HepG2 (cell line): ENCODE measurements around the gene NFYB. TPM values are rescaled to one million over a fixed set of nuclear protein-coding genes. Genes with fewer than 3 reads are reported as not detected.

ENCODE experiments used
- ATAC-seq: fragments of 200-7000 bp; cut with Tn5 transposase; 3 replicates; pipeline ENCODE4 v1.9.1; 2020; ENCODE audit warnings: mild to moderate bottlenecking, moderate library complexity
- BruUV-seq: library from RNA; stranded (reverse); fragments of 400-500 nt; replicated peaks from 2 replicates; lab custom pipeline; 2021; lab: Mats Ljungman, UMichigan
- CTCF ChIA-PET: fragments of 300-600 bp; formaldehyde crosslinking; extraction: SDS; loops from one replicate; lab custom pipeline; 2021; ENCODE audit warnings: low total read pairs, inconsistent platforms, low intra/inter-chr PET ratio; lab: Yijun Ruan, JAX
- POLR2A ChIA-PET: fragments of 350-600 bp; sonication (Branson Sonifier 250); formaldehyde crosslinking; loops from one replicate; lab custom pipeline; 2020; ENCODE audit warnings: antibody characterized with exemption, inconsistent platforms; lab: Yijun Ruan, JAX
- DNase-seq: peaks from one replicate; pipeline ENCODE4 v3.0.0-alpha.2; 2015; ENCODE audit warnings: low spot score
- FAIRE-seq: peaks from 3 replicates; lab custom pipeline; 2011; peaks lifted over from hg19 to GRCh38; lab: Jason Lieb, UNC
- H2AFZ ChIP-seq: one replicate; pipeline ENCODE4 v1.6.1; 2011; ENCODE audit warnings: low read length, inconsistent platforms
- H3K27ac ChIP-seq: fragments of 300-600 bp; 3 replicates; pipeline ENCODE4 v1.8.0; 2011; ENCODE audit warnings: mixed run types, mild to moderate bottlenecking, mixed read lengths, low read length, inconsistent platforms; ENCODE audit not compliant: insufficient read depth; ENCODE audit errors: extremely low read length
- H3K27me3 ChIP-seq, 2 experiments: fragments of 200-600 bp in 1 of 2; 2 replicates in 1 of 2; 3 replicates in 1 of 2; pipeline versions ENCODE4 v1.6.0 to v1.8.0; 2011; ENCODE audit warnings: low read length in 2 of 2, mild to moderate bottlenecking in 2 of 2, moderate library complexity in 2 of 2, inconsistent platforms in 1 of 2; ENCODE audit not compliant: insufficient read depth in 2 of 2, control insufficient read depth in 1 of 2
- H3K36me3 ChIP-seq, 2 experiments: fragments of 200-600 bp in 1 of 2; replicated peaks in 1 of 2; 2 replicates in 1 of 2; 3 replicates in 1 of 2; pipeline versions ENCODE4 v1.5.1 to v1.8.0; 2011; ENCODE audit warnings: low read length in 2 of 2, inconsistent platforms in 1 of 2; ENCODE audit not compliant: insufficient read depth in 2 of 2, control insufficient read depth in 1 of 2
- H3K4me1 ChIP-seq: 2 replicates; pipeline ENCODE4 v1.5.1; 2012; ENCODE audit warnings: low read length, inconsistent platforms; ENCODE audit not compliant: insufficient read depth
- H3K4me2 ChIP-seq: 2 replicates; pipeline ENCODE4 v1.6.0; 2011; ENCODE audit warnings: low read depth, low read length, inconsistent platforms
- H3K4me3 ChIP-seq, 3 experiments: fragments of 200-600 bp in 1 of 3; sonication (generic), shearing (Covaris generic) in 1 of 3; replicated peaks in 1 of 3; 2 replicates each; pipeline ENCODE4 v1.5.1; 2011 to 2016; ENCODE audit warnings: low read length in 3 of 3, inconsistent platforms in 2 of 3, low read depth in 2 of 3, mild to moderate bottlenecking in 2 of 3, control low read depth in 1 of 3, mixed read lengths in 1 of 3; ENCODE audit not compliant: insufficient read depth in 1 of 3
- H3K79me2 ChIP-seq: one replicate; pipeline ENCODE4 v1.6.1; 2011; ENCODE audit warnings: low read length, inconsistent platforms; ENCODE audit not compliant: insufficient read depth
- H3K9ac ChIP-seq: 2 replicates; pipeline ENCODE4 v1.6.0; 2011; ENCODE audit warnings: mild to moderate bottlenecking, low read depth, low read length, inconsistent platforms; ENCODE audit not compliant: insufficient read depth
- H3K9me3 ChIP-seq: 2 replicates; pipeline ENCODE4 v1.5.1; 2012; ENCODE audit warnings: mild to moderate bottlenecking, low read length
- H4K20me1 ChIP-seq: 2 replicates; pipeline ENCODE4 v1.6.0; 2011; ENCODE audit warnings: inconsistent platforms, mild to moderate bottlenecking, low read length, moderate library complexity; ENCODE audit not compliant: insufficient read depth
- ASH2L ChIP-seq: fragments of 300-600, 200-600 bp; sonication (generic); IDR thresholded peaks from 2 replicates; pipeline ENCODE4 v1.7.0; 2017; ENCODE audit warnings: low read depth, mild to moderate bottlenecking, moderate library complexity, mixed read lengths, low read length; ENCODE audit not compliant: insufficient read length
- CEBPZ ChIP-seq: IDR thresholded peaks from 2 replicates; pipeline ENCODE4 v1.6.1; 2012; ENCODE audit warnings: low read length, improper control_type of control experiment
- KLF6 ChIP-seq: IDR thresholded peaks from 2 replicates; pipeline ENCODE4 v1.8.0; 2016; ENCODE audit warnings: missing biosample characterization, missing genetic modification reagents
- MAFF ChIP-seq: IDR thresholded peaks from 2 replicates; pipeline ENCODE4 v1.6.1; 2011; ENCODE audit warnings: low read depth, low read length, improper control_type of control experiment
- MAFK ChIP-seq, 2 experiments: IDR thresholded peaks in 1 of 2; conservative IDR thresholded peaks in 1 of 2; 2 replicates each; pipeline ENCODE4 v1.6.1; 2011; ENCODE audit warnings: improper control_type of control experiment in 2 of 2, low read length in 2 of 2
- RBM22 ChIP-seq: fragments of 200-400 bp; formaldehyde crosslinking; optimal IDR thresholded peaks from 2 replicates; pipeline ENCODE3; 2017; ENCODE audit warnings: mild to moderate bottlenecking, low read length, moderate library complexity
- STAT5B ChIP-seq: sonication (generic); formaldehyde crosslinking; IDR thresholded peaks from 2 replicates; pipeline ENCODE4 v1.4.0; 2020; ENCODE audit warnings: missing genetic modification reagents
- ZNF510 ChIP-seq: sonication (generic); formaldehyde crosslinking; IDR thresholded peaks from 2 replicates; pipeline ENCODE4 v1.4.0; 2020; ENCODE audit warnings: low read depth, mild to moderate bottlenecking, missing genetic modification reagents
- ZNF589 ChIP-seq: sonication (generic); formaldehyde crosslinking; conservative IDR thresholded peaks from 2 replicates; pipeline ENCODE4 v1.8.0; 2022; ENCODE audit warnings: mild to moderate bottlenecking, moderate library complexity, missing genetic modification reagents
- ZNF724P ChIP-seq: sonication (generic); formaldehyde crosslinking; IDR thresholded peaks from 2 replicates; pipeline ENCODE4 v1.8.0; 2022; ENCODE audit warnings: missing genetic modification reagents, borderline replicate concordance
- ZNF841 ChIP-seq: sonication (generic); formaldehyde crosslinking; IDR thresholded peaks from 2 replicates; pipeline ENCODE4 v1.8.1; 2023; ENCODE audit warnings: missing genetic modification reagents, borderline replicate concordance
- WGBS: methylation state at CpG from one replicate; pipeline ENCODE4 v1.1.6; 2017; ENCODE audit warnings: low lambda C conversion rate; 5-methylcytosine and 5-hydroxymethylcytosine counted together
- in situ Hi-C: cut with HindIII; loops from 2 replicates; pipeline ENCODE4 v1.10.0; 2017; ENCODE audit warnings: low pct_unique_long_range_greater_than_20kb; ENCODE audit not compliant: extremely low pct_ligation_motif_present
- intact Hi-C: fragments of 100-400 bp; cut with micrococcal nuclease; formaldehyde crosslinking; loops from one replicate; pipeline ENCODE4 v1.10.0; 2022; ENCODE audit not compliant: unreplicated experiment
- polyA plus RNA-seq, 8 experiments: library from polyadenylated mRNA; depleted of rRNA in 3 of 8; stranded (reverse) in 7 of 8; unstranded in 1 of 8; fragments of >200 nt; fragmentation: Illumina TruSeq in 4 of 8; extraction: Trizol in 4 of 8; gene quantifications; 2 replicates each; pipeline versions ENCODE4 v1.2.1 to v1.2.3, GENCODE V29; 2011 to 2016; ENCODE audit warnings: low read depth in 4 of 8, missing spikeins in 1 of 8, mixed read lengths in 1 of 8; ENCODE audit not compliant: insufficient read depth in 1 of 8
- total RNA-seq, 5 experiments: library from RNA; depleted of rRNA; stranded (reverse); fragments of >200 nt; fragmentation: Illumina TruSeq; extraction: Trizol; gene quantifications; 2 replicates each; pipeline ENCODE4 v1.2.3, GENCODE V29; 2016; ENCODE audit warnings: low read depth in 1 of 5

The NFYB gene
- total and polyA plus RNA-seq, 2 of the 13 experiments (the other 11 are each of a cell fraction or from before 2014, with no cell fraction given): 18.7 to 36.6 TPM

- intact Hi-C loops: no loop called here
- Histone ChIP-seq H3K36me3 (peaks cover 0 to 16% of the 10 kb centered on the region in 2 experiments; a peak in 2 of 5 replicates), H3K4me2 (no peak overlapping the region), H3K79me2 (no peaks in the 10 kb centered on the region), H2AFZ (no peak overlapping the region), H3K27me3 (no peaks in the 10 kb centered on the region), H3K9ac (no peak overlapping the region)
- FAIRE-seq: no peak
- in situ Hi-C loops: no loop called here
- CTCF ChIA-PET: no interaction called here
- no TSS peak for BruUV-seq
- 87% methylated on average over 1 of the region's 1 CpG for WGBS
- no peak for TF ChIP-seq ZNF724P (CRISPR knock-in tag)
- no peak for TF ChIP-seq ZNF510 (CRISPR knock-in tag)
- peak in 1 of 2 experiments; percentile 74; a peak in 3 of 4 replicates for TF ChIP-seq MAFK (conservative IDR thresholded peaks at IDR 0.05 in 1 of 2, IDR thresholded peaks at IDR 0.05 in 1 of 2; ENCODE audit: low read length in 2 of 2)
- TF ChIP-seq ZNF841: no peak
- no peak for TF ChIP-seq ZNF589 (CRISPR knock-in tag)
- TF ChIP-seq KLF6: no peak
- peak; percentile 52; the same call in 1 of the 2 replicates for TF ChIP-seq MAFF
- no peak for TF ChIP-seq RBM22
- no peak for TF ChIP-seq ASH2L
- TF ChIP-seq STAT5B (CRISPR knock-in tag): no peak
- TF ChIP-seq, all 625 proteins: peak for 2
- Histone ChIP-seq H3K4me3 (no peak overlapping the region), H3K9me3 (no peaks in the 10 kb centered on the region), H4K20me1 (no peaks in the 10 kb centered on the region), H3K4me1 (no peaks in the 10 kb centered on the region), H3K27ac (no peak overlapping the region)
- ATAC-seq (no peak), DNase-seq (no peak)
- POLR2A ChIA-PET: no interaction called here
Measured at GRCh38 chr12:104080764-104081163, 57.2 kb downstream of the NFYB start.

- WGBS: 100% methylated on average over 1 of the region's 1 CpG
- POLR2A ChIA-PET: no interaction called here
- TF ChIP-seq CEBPZ: no peak
Measured at GRCh38 chr12:104079024-104079423, 59.0 kb downstream of the NFYB start.

More at GRCh38 chr12:104079024-104079423, 59.0 kb downstream of the NFYB start:
- H3K9me3 ChIP-seq: no peaks in the 10 kb centered on the region
- H3K27ac ChIP-seq: no peak overlapping the region
- no peak overlapping the region for H2AFZ ChIP-seq
- no peaks in the 10 kb centered on the region for H3K27me3 ChIP-seq
- in situ Hi-C loops: no loop called here
- no peaks in the 10 kb centered on the region for H4K20me1 ChIP-seq
- H3K79me2 ChIP-seq: no peaks in the 10 kb centered on the region
- ATAC-seq (no peak), DNase-seq (no peak), FAIRE-seq (no peak)
- intact Hi-C loops: no loop called here
- CTCF ChIA-PET: no interaction called here
- BruUV-seq: no TSS peak
- H3K4me3 ChIP-seq: no peak overlapping the region
- H3K4me1 ChIP-seq: no peaks in the 10 kb centered on the region
- H3K36me3 ChIP-seq: peaks cover 0 to 10% of the 10 kb centered on the region in 2 experiments; a peak in 2 of 5 replicates
- no peak overlapping the region for H3K4me2 ChIP-seq
- H3K9ac ChIP-seq: no peak overlapping the region
